H1 (cell line): ENCODE data around the gene RFC1. TPM values are rescaled to one million over a fixed set of nuclear protein-coding genes. Genes with fewer than 3 reads are reported as not detected.
"Not testable (repeated sequence)": the region's sequence is repeated elsewhere in the genome, so short reads cannot be mapped to it uniquely, and the experiment has no call there.

Source experiments
- CTCF ChIA-PET: fragments of 300-600 bp; sonication (Branson Sonifier 250); formaldehyde crosslinking; loops from one replicate; lab custom pipeline; 2021; ENCODE audit not compliant: partially characterized antibody; lab: Charles Lee
- POLR2A ChIA-PET: fragments of 300-600 bp; sonication (Branson Sonifier 250); formaldehyde crosslinking; loops from one replicate; lab custom pipeline; 2021; ENCODE audit warnings: inconsistent platforms; ENCODE audit not compliant: partially characterized antibody; lab: Charles Lee
- DNase-seq, 2 experiments: peaks; one replicate each; pipeline versions ENCODE4 v3.0.0 to v3.0.0-alpha.2; 2010 to 2022; ENCODE audit warnings: low spot score in 2 of 2, low read depth in 1 of 2, mixed read lengths in 1 of 2
- FAIRE-seq: peaks from 2 replicates; lab custom pipeline; 2011; peaks lifted over from hg19 to GRCh38; lab: Jason Lieb, UNC
- H2AFZ ChIP-seq: 2 replicates; pipeline ENCODE4 v1.8.1; 2012; ENCODE audit warnings: low read length, inconsistent platforms
- H2AK5ac ChIP-seq: 2 replicates; pipeline ENCODE4 v1.6.1; 2013; ENCODE audit warnings: low read depth, low read length
- H2BK120ac ChIP-seq: replicated peaks from 2 replicates; pipeline ENCODE3; 2013; ENCODE audit warnings: low read depth, low read length, inconsistent platforms
- H2BK12ac ChIP-seq: 2 replicates; pipeline ENCODE4 v1.6.1; 2013; ENCODE audit warnings: low read depth, low read length
- H2BK15ac ChIP-seq: 2 replicates; pipeline ENCODE4 v1.6.1; 2013; ENCODE audit warnings: low read length
- H2BK20ac ChIP-seq: 2 replicates; pipeline ENCODE4 v1.6.1; 2013; ENCODE audit warnings: low read length
- H2BK5ac ChIP-seq: 2 replicates; pipeline ENCODE4 v1.6.1; 2013; ENCODE audit warnings: low read depth, low read length
- H3K14ac ChIP-seq: 2 replicates; pipeline ENCODE4 v1.6.1; 2013; ENCODE audit warnings: inconsistent platforms; ENCODE audit not compliant: insufficient read length
- H3K18ac ChIP-seq: 2 replicates; pipeline ENCODE4 v1.6.1; 2013; ENCODE audit warnings: low read length; ENCODE audit errors: extremely low read depth
- H3K23ac ChIP-seq: 2 replicates; pipeline ENCODE4 v1.6.1; 2013; ENCODE audit warnings: inconsistent platforms; ENCODE audit not compliant: insufficient read length
- H3K23me2 ChIP-seq: 2 replicates; pipeline ENCODE4 v1.6.1; 2013; ENCODE audit warnings: low read depth, low read length
- H3K27ac ChIP-seq: 2 replicates; pipeline ENCODE4 v1.6.1; 2011; ENCODE audit warnings: low read depth, low read length, inconsistent platforms
- H3K27me3 ChIP-seq, 4 experiments: replicated peaks in 1 of 4; 1 replicate in 1 of 4; 2 replicates in 3 of 4; pipeline versions ENCODE4 v1.6.1 to v1.8.1; 2011 to 2013; ENCODE audit warnings: low read length in 3 of 4, mild to moderate bottlenecking in 3 of 4, inconsistent platforms in 2 of 4, mixed read lengths in 2 of 4, moderate library complexity in 1 of 4; ENCODE audit not compliant: control insufficient read depth in 3 of 4, insufficient read depth in 3 of 4; ENCODE audit errors: extremely low read depth in 1 of 4
- H3K36me3 ChIP-seq, 4 experiments: 2 replicates each; pipeline versions ENCODE4 v1.6.1 to v1.8.1; 2011 to 2013; ENCODE audit warnings: mild to moderate bottlenecking in 4 of 4, low read length in 3 of 4, moderate library complexity in 2 of 4, control low read depth in 1 of 4, inconsistent platforms in 1 of 4; ENCODE audit not compliant: insufficient read depth in 4 of 4, control insufficient read depth in 2 of 4
- H3K4ac ChIP-seq: replicated peaks from 2 replicates; pipeline ENCODE3; 2013; ENCODE audit warnings: low read length, low read depth, mixed read lengths, inconsistent platforms; ENCODE audit not compliant: insufficient read length
- H3K4me1 ChIP-seq, 4 experiments: replicated peaks in 1 of 4; 1 replicate in 1 of 4; 2 replicates in 3 of 4; pipeline versions ENCODE4 v1.6.1 to v1.8.1; 2011 to 2013; ENCODE audit warnings: low read length in 3 of 4, inconsistent platforms in 2 of 4, mixed read lengths in 1 of 4; ENCODE audit not compliant: insufficient read depth in 4 of 4, control insufficient read depth in 3 of 4
- H3K4me2 ChIP-seq, 2 experiments: 2 replicates each; pipeline versions ENCODE4 v1.6.1 to v1.8.1; 2011 to 2013; ENCODE audit warnings: low read depth in 2 of 2, low read length in 2 of 2, control low read depth in 1 of 2, inconsistent platforms in 1 of 2, mild to moderate bottlenecking in 1 of 2; ENCODE audit not compliant: insufficient read depth in 1 of 2
- H3K4me3 ChIP-seq, 4 experiments: fragments of 200-600, 300-600 bp in 1 of 4; sonication (generic), shearing (Covaris generic), sonication (Bioruptor Twin) in 1 of 4; 2 replicates each; pipeline versions ENCODE4 v1.5.1 to v1.8.1; 2011 to 2016; ENCODE audit warnings: low read length in 4 of 4, low read depth in 3 of 4, control low read depth in 2 of 4, inconsistent platforms in 2 of 4, mild to moderate bottlenecking in 2 of 4, mixed read lengths in 1 of 4, moderate library complexity in 1 of 4; ENCODE audit not compliant: insufficient read depth in 2 of 4; ENCODE audit errors: extremely low read depth in 1 of 4
- H3K56ac ChIP-seq: replicated peaks from 2 replicates; pipeline ENCODE3; 2013; ENCODE audit warnings: low read depth, mild to moderate bottlenecking, mixed read lengths, low read length, inconsistent platforms; ENCODE audit not compliant: insufficient read length
- H3K79me1 ChIP-seq: 2 replicates; pipeline ENCODE4 v1.6.1; 2013; ENCODE audit warnings: low read depth, low read length, control low read depth
- H3K79me2 ChIP-seq, 2 experiments: 2 replicates each; pipeline versions ENCODE4 v1.6.1 to v1.8.1; 2012 to 2013; ENCODE audit warnings: low read length in 2 of 2, mild to moderate bottlenecking in 2 of 2, inconsistent platforms in 1 of 2; ENCODE audit not compliant: insufficient read depth in 2 of 2, control insufficient read depth in 1 of 2
- H3K9ac ChIP-seq, 4 experiments: replicated peaks in 1 of 4; 1 replicate in 1 of 4; 2 replicates in 3 of 4; pipeline versions ENCODE4 v1.6.1 to v1.8.1; 2011 to 2013; ENCODE audit warnings: low read depth in 3 of 4, low read length in 3 of 4, control low read depth in 2 of 4, mild to moderate bottlenecking in 2 of 4, moderate library complexity in 2 of 4, inconsistent platforms in 1 of 4; ENCODE audit errors: extremely low read depth in 1 of 4
- H3K9me3 ChIP-seq, 2 experiments: 2 replicates each; pipeline versions ENCODE4 v1.6.1 to v1.8.1; 2012 to 2013; ENCODE audit warnings: mild to moderate bottlenecking in 2 of 2, moderate library complexity in 2 of 2, control low read depth in 1 of 2, inconsistent platforms in 1 of 2, low read depth in 1 of 2, low read length in 1 of 2, mixed read lengths in 1 of 2; ENCODE audit not compliant: insufficient read depth in 2 of 2
- H4K20me1 ChIP-seq, 2 experiments: replicated peaks in 1 of 2; 2 replicates each; pipeline versions ENCODE3 to v1.8.1; 2011 to 2013; ENCODE audit warnings: inconsistent platforms in 2 of 2, low read length in 2 of 2, mild to moderate bottlenecking in 1 of 2; ENCODE audit not compliant: insufficient read depth in 2 of 2, control insufficient read depth in 1 of 2
- H4K5ac ChIP-seq: 2 replicates; pipeline ENCODE4 v1.6.1; 2013; ENCODE audit warnings: low read length, low read depth, mixed read lengths, inconsistent platforms; ENCODE audit not compliant: insufficient read length
- H4K8ac ChIP-seq: 2 replicates; pipeline ENCODE4 v1.8.0; 2013; ENCODE audit warnings: mild to moderate bottlenecking, moderate library complexity, low read length, inconsistent platforms; ENCODE audit not compliant: insufficient read depth; ENCODE audit errors: extremely low read depth
- H4K91ac ChIP-seq: replicated peaks from 2 replicates; pipeline ENCODE3; 2013; ENCODE audit warnings: low read length, mixed read lengths, inconsistent platforms; ENCODE audit not compliant: insufficient read length
- CHD1 ChIP-seq: IDR thresholded peaks from 2 replicates; pipeline ENCODE4 v1.6.1; 2012; ENCODE audit warnings: low read depth, low read length, improper control_type of control experiment
- RNF2 ChIP-seq: fragments of 200-900, 300-1000 bp; sonication (generic); IDR thresholded peaks from 2 replicates; pipeline ENCODE4 v1.7.1; 2016; ENCODE audit warnings: borderline replicate concordance, low read depth, mild to moderate bottlenecking, antibody characterized with exemption, low read length; ENCODE audit not compliant: poor library complexity, severe bottlenecking; ENCODE audit errors: missing control alignments
- SIN3A ChIP-seq, 2 experiments: IDR thresholded peaks in 1 of 2; conservative IDR thresholded peaks in 1 of 2; 2 replicates each; pipeline ENCODE4 v1.6.1; 2011 to 2012; ENCODE audit warnings: low read length in 2 of 2, improper control_type of control experiment in 1 of 2, low read depth in 1 of 2, mild to moderate bottlenecking in 1 of 2
- SP4 ChIP-seq: IDR thresholded peaks from 2 replicates; pipeline ENCODE4 v1.6.1; 2012; ENCODE audit warnings: low read length, inconsistent platforms
- WGBS, 2 experiments: shearing (Covaris generic) in 1 of 2; methylation state at CpG; one replicate each; pipeline versions ENCODE4 v1.1.6 to v1.1.7; 2013 to 2015; ENCODE audit warnings: low lambda C conversion rate in 2 of 2, mixed read lengths in 2 of 2, inconsistent platforms in 1 of 2, low coverage in 1 of 2, missing lambda C conversion rate in 1 of 2; ENCODE audit not compliant: insufficient replicate concordance in 2 of 2, insufficient coverage in 1 of 2, insufficient read length in 1 of 2; ENCODE audit errors: extremely low coverage in 1 of 2, missing lambda C conversion rate in 1 of 2; 5-methylcytosine and 5-hydroxymethylcytosine counted together
- polyA plus RNA-seq, 7 experiments: library from polyadenylated mRNA; depleted of rRNA in 3 of 7; stranded (reverse) in 5 of 7; unstranded in 2 of 7; fragments of >200 nt in 5 of 7; fragments of 200-250 nt in 2 of 7; gene quantifications; 1 replicate in 5 of 7; 2 replicates in 1 of 7; 4 replicates in 1 of 7; pipeline versions ENCODE4 v1.2.1 to v1.2.3, GENCODE V29; 2011 to 2013; ENCODE audit warnings: missing spikeins in 2 of 7, mixed read lengths in 2 of 7
- total RNA-seq: library from RNA; stranded (reverse); fragmentation: NEBNext Ultra II Directional; extraction: Animal tissue kit (Norgen Biotek cat#: 25700); gene quantifications from 2 replicates; pipeline ENCODE4 v1.2.1, GENCODE V29; 2021
- TF ChIP-seq, protein P1 (sequence below): IDR thresholded peaks from 2 replicates; pipeline ENCODE4 v1.6.1; 2012; ENCODE audit warnings: low read length, inconsistent platforms
- TF ChIP-seq, protein P2 (sequence below): IDR thresholded peaks from 2 replicates; pipeline ENCODE4 v1.6.1; 2011; ENCODE audit warnings: low read length, improper control_type of control experiment

RFC1 gene
- total and polyA plus RNA-seq, 2 of the 8 experiments (the other 6 are each of a cell fraction or from before 2014, with no cell fraction given) = 16.0 to 83.8 TPM

GRCh38 chr4:39353478-39354253, 12.5 kb downstream of the RFC1 start (continued):
- TF ChIP-seq, protein P1, sequence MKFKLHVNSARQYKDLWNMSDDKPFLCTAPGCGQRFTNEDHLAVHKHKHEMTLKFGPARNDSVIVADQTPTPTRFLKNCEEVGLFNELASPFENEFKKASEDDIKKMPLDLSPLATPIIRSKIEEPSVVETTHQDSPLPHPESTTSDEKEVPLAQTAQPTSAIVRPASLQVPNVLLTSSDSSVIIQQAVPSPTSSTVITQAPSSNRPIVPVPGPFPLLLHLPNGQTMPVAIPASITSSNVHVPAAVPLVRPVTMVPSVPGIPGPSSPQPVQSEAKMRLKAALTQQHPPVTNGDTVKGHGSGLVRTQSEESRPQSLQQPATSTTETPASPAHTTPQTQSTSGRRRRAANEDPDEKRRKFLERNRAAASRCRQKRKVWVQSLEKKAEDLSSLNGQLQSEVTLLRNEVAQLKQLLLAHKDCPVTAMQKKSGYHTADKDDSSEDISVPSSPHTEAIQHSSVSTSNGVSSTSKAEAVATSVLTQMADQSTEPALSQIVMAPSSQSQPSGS = no peak
- TF ChIP-seq RNF2 (no peak), CHD1 (no peak), SIN3A (conservative IDR thresholded peaks at IDR 0.05 in 1 of 2, IDR thresholded peaks at IDR 0.05 in 1 of 2; ENCODE audit: low read depth in 1 of 2, low read length in 2 of 2) (no peak), SP4 (no peak)
- TF ChIP-seq, protein P2, sequence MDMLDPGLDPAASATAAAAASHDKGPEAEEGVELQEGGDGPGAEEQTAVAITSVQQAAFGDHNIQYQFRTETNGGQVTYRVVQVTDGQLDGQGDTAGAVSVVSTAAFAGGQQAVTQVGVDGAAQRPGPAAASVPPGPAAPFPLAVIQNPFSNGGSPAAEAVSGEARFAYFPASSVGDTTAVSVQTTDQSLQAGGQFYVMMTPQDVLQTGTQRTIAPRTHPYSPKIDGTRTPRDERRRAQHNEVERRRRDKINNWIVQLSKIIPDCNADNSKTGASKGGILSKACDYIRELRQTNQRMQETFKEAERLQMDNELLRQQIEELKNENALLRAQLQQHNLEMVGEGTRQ = no peak
- TF ChIP-seq, all 59 proteins: peak for 0

- H3K4ac ChIP-seq, H3K27ac ChIP-seq, H3K56ac ChIP-seq, H3K23ac ChIP-seq, H2BK5ac ChIP-seq, DNase-seq, H3K23me2 ChIP-seq, H4K5ac ChIP-seq, H3K14ac ChIP-seq, H2AFZ ChIP-seq, H4K8ac ChIP-seq, H3K9me3 ChIP-seq, H3K18ac ChIP-seq, H4K20me1 ChIP-seq, H2BK15ac ChIP-seq, H2BK20ac ChIP-seq, H3K4me3 ChIP-seq, FAIRE-seq, H3K9ac ChIP-seq, H4K91ac ChIP-seq, H2BK12ac ChIP-seq, H3K79me1 ChIP-seq, H2AK5ac ChIP-seq, H3K4me1 ChIP-seq, CTCF ChIA-PET, H3K4me2 ChIP-seq, H2BK120ac ChIP-seq, H3K27me3 ChIP-seq: not testable (repeated sequence)
- 88% methylated on average over 6 of the region's 6 CpGs; no CpG with 5 or more reads in 1 of the 2 experiments for WGBS, 2 experiments
- Histone ChIP-seq H3K79me2 (peaks cover 0 to 89% of the 10 kb centered on the region in 2 experiments; a peak in 3 of 4 replicates), H3K36me3 (peaks cover 0 to 11% (median 4%) of the 10 kb centered on the region in 4 experiments; a peak in 3 of 8 replicates)
- POLR2A ChIA-PET = interaction anchor here (1.4 to 1.8 kb wide), 2 partner anchors 11 to 13 kb away, joined by 4 to 8 read pairs; partner anchors contain the start of gene RFC1
Measured at GRCh38 chr4:39353149-39353477, 13.0 kb downstream of the RFC1 start.
